Measurements from ENCODE around the gene COMMD1. TPM values are rescaled to one million over a fixed set of nuclear protein-coding genes. Genes with fewer than 3 reads are reported as not detected.

COMMD1 gene
- polyA plus RNA-seq, 1 donor (not counting 4 experiments of a cell fraction or from before 2014, with no cell fraction given), result 44.8 TPM

DNA sequence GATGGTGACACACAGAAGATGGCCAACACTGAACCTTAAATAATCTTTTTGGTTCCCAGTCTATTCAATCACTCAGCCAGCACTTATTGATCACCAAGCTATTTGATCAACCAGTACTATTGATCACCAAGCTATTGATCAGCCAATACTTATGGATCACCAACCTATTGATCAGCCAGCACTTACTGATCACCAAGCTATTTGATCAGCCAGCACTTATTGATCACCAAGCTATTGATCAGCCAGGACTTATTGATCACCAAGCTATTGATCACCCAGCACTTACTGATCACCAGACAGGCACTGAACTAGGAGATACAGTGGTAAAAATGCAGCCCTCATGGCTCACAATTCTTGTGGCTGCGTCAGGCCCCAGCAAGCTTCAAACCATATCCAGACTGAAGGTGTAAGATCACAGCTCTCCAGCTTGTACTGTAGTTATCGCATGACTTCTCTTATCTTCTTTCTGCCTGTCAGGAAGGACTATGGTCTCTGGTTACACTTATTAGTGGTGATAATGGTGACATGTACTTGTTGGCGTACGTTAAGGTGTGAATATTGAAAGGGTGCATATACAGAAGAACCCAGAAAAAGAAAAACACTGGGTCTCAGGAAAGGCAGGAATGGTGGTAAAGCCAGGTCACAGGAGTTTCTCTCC is 272.0 kb downstream of the COMMD1 start:
- H3K4me1 ChIP-seq (ENCODE audit: control insufficient read depth, extremely low read depth, insufficient read depth, low read length), result no peaks in the 10 kb centered on the region
- H4K20me1 ChIP-seq (ENCODE audit: control insufficient read depth, extremely low read depth, insufficient read depth, low read length), result no peaks in the 10 kb centered on the region
- H3K9me3 ChIP-seq (ENCODE audit: control insufficient read depth, low read depth, low read length), result no peaks in the 10 kb centered on the region
- H3K36me3 ChIP-seq (ENCODE audit: control insufficient read depth in 2 of 2, extremely low read depth in 1 of 2, insufficient read depth in 2 of 2, low read length in 2 of 2), result no peaks in the 10 kb centered on the region
- no peaks in the 10 kb centered on the region for H3K79me2 ChIP-seq (ENCODE audit: control insufficient read depth, insufficient read depth, low read length)
- no peaks in the 10 kb centered on the region for H3K27me3 ChIP-seq (ENCODE audit: control insufficient read depth, extremely low read depth, insufficient read depth, low read length)
- no peak overlapping the region for H3K4me2 ChIP-seq (ENCODE audit: control insufficient read depth, extremely low read depth, insufficient read depth, low read depth, low read length)
- H3K27ac ChIP-seq (ENCODE audit: control insufficient read depth, insufficient read depth, low read length), result no peak overlapping the region
- H2AFZ ChIP-seq (ENCODE audit: control insufficient read depth, low read length), result no peak overlapping the region
- H3K4me3 ChIP-seq (ENCODE audit: control insufficient read depth in 2 of 3, extremely low read depth in 1 of 3, insufficient read depth in 2 of 3, low read depth in 1 of 3, low read length in 3 of 3), result no peak overlapping the region
- FAIRE-seq (no peak), DNase-seq (ENCODE audit: low read depth, low spot score) (no peak)
- TF ChIP-seq, protein P1, sequence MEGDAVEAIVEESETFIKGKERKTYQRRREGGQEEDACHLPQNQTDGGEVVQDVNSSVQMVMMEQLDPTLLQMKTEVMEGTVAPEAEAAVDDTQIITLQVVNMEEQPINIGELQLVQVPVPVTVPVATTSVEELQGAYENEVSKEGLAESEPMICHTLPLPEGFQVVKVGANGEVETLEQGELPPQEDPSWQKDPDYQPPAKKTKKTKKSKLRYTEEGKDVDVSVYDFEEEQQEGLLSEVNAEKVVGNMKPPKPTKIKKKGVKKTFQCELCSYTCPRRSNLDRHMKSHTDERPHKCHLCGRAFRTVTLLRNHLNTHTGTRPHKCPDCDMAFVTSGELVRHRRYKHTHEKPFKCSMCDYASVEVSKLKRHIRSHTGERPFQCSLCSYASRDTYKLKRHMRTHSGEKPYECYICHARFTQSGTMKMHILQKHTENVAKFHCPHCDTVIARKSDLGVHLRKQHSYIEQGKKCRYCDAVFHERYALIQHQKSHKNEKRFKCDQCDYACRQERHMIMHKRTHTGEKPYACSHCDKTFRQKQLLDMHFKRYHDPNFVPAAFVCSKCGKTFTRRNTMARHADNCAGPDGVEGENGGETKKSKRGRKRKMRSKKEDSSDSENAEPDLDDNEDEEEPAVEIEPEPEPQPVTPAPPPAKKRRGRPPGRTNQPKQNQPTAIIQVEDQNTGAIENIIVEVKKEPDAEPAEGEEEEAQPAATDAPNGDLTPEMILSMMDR (optimal IDR thresholded peaks at IDR 0.05 in 1 of 3, IDR thresholded peaks at IDR 0.05 in 1 of 3, conservative IDR thresholded peaks at IDR 0.05 in 1 of 3; ENCODE audit: extremely low read depth in 1 of 3, insufficient read depth in 2 of 3, low read length in 3 of 3), result no peak
- TF ChIP-seq EZH2 (IDR thresholded peaks at IDR 0.05; ENCODE audit: low read length), result no peak
- H3K9ac ChIP-seq (ENCODE audit: control insufficient read depth, extremely low read depth, insufficient read depth, low read length), result no peak overlapping the region
- no peaks in the 10 kb centered on the region for H3K9me1 ChIP-seq (ENCODE audit: control insufficient read depth, extremely low read depth, insufficient read depth, low read length)
- dilution Hi-C loops (cut with MboI; ENCODE audit: extremely low pct_ligation_motif_present, low sequenced_read_pairs), result no loop called here

DNA sequence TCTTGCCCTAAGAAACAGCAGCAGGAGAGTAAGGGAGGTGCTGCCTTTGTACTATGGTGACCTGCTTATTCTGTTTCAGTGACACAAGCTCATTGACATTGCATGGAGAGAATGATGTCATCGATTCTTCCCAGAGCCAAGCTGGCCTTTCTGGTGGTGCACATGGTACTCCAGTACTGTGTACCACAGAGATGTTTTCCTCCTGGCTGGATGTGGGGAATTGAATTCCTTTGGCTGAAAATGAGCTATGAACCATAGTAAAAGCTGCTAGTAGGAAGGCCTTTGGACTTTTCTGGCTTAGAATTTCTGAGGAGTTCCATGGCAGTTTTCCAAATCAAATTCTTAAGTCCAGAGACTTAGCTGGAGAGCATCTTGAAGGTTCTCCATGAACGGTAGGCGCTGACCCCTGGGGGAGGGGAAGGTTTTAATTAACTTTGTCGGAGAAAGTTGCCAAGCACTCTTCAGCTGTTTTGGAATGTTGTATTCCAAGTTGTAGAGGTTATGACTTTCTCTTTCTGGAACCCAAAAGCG is 273.3 kb downstream of the COMMD1 start:
- no peak overlapping the region for H3K27ac ChIP-seq (ENCODE audit: control insufficient read depth, insufficient read depth, low read length)
- DNase-seq (ENCODE audit: low read depth, low spot score) (no peak), FAIRE-seq (no peak)
- dilution Hi-C loops (cut with MboI; ENCODE audit: extremely low pct_ligation_motif_present, low sequenced_read_pairs), result no loop called here
- no peaks in the 10 kb centered on the region for H3K27me3 ChIP-seq (ENCODE audit: control insufficient read depth, extremely low read depth, insufficient read depth, low read length)
- no peak overlapping the region for H3K9ac ChIP-seq (ENCODE audit: control insufficient read depth, extremely low read depth, insufficient read depth, low read length)
- no peak overlapping the region for H3K4me2 ChIP-seq (ENCODE audit: control insufficient read depth, extremely low read depth, insufficient read depth, low read depth, low read length)
- H3K4me3 ChIP-seq (ENCODE audit: control insufficient read depth in 2 of 3, extremely low read depth in 1 of 3, insufficient read depth in 2 of 3, low read depth in 1 of 3, low read length in 3 of 3), result no peak overlapping the region
- H3K79me2 ChIP-seq (ENCODE audit: control insufficient read depth, insufficient read depth, low read length), result no peaks in the 10 kb centered on the region
- no peaks in the 10 kb centered on the region for H3K9me3 ChIP-seq (ENCODE audit: control insufficient read depth, low read depth, low read length)
- no peaks in the 10 kb centered on the region for H4K20me1 ChIP-seq (ENCODE audit: control insufficient read depth, extremely low read depth, insufficient read depth, low read length)
- H2AFZ ChIP-seq (ENCODE audit: control insufficient read depth, low read length), result no peak overlapping the region
- H3K4me1 ChIP-seq (ENCODE audit: control insufficient read depth, extremely low read depth, insufficient read depth, low read length), result no peaks in the 10 kb centered on the region
- no peaks in the 10 kb centered on the region for H3K36me3 ChIP-seq (ENCODE audit: control insufficient read depth in 2 of 2, extremely low read depth in 1 of 2, insufficient read depth in 2 of 2, low read length in 2 of 2)
- TF ChIP-seq, protein P1 (optimal IDR thresholded peaks at IDR 0.05 in 1 of 3, IDR thresholded peaks at IDR 0.05 in 1 of 3, conservative IDR thresholded peaks at IDR 0.05 in 1 of 3; ENCODE audit: extremely low read depth in 1 of 3, insufficient read depth in 2 of 3, low read length in 3 of 3), result no peak
- no peaks in the 10 kb centered on the region for H3K9me1 ChIP-seq (ENCODE audit: control insufficient read depth, extremely low read depth, insufficient read depth, low read length)
